GM23248 (cell line): ENCODE measurements around the gene HMGB2.

Source experiments
- EZH2 ChIP-seq: fragments of 200-600 bp; sonication (generic); IDR thresholded peaks from 2 replicates; pipeline ENCODE4 v1.6.1; 2018; ENCODE audit warnings: antibody characterized with exemption, mild to moderate bottlenecking; ENCODE audit not compliant: insufficient read depth, poor library complexity, severe bottlenecking
- EZH2phosphoT487 ChIP-seq: fragments of 200-600 bp; sonication (generic); IDR thresholded peaks from 2 replicates; pipeline ENCODE4 v1.6.1; 2018; ENCODE audit warnings: antibody characterized with exemption, moderate library complexity, mild to moderate bottlenecking, low read depth; ENCODE audit not compliant: insufficient read depth

DNA sequence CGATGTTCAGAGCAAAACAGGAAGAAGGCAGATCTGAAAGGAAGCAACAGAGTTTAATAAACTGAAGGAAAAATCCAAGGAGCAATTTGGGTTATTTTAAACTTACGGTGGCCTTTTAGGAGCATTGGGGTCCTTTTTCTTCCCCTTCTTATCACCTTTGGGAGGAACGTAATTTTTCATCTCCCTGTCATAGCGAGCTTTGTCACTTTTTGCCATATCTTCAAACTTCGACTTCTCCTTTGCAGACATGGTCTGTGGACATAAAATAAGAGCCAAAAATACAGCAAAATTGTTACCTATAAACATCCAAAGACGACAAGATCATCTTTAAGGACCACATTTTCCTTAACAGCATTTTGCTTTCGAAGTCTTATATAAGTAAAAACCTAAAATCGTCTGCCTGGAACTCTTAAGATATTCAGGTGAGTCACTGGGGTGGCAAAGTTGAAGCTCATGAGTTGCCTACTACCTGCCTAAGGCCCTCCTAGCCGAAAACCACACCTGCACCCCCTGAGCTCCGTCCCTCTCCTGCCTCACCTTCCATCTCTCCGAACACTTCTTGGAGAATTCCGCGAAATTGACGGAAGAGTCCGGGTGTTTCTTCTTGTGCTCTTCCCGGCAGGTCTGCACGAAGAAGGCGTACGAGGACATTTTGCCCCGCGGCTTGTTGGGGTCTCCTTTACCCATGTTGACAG lies 1.0 kb downstream of the HMGB2 start:
- TF ChIP-seq EZH2phosphoT487 (no peak), EZH2 (no peak)
